Retinal pigment epithelial cell (primary cell): ENCODE measurements around the gene SIRT7.

ENCODE experiments used
- DNase-seq: peaks from one replicate; pipeline ENCODE4 v3.0.0-alpha.2; 2010; ENCODE audit warnings: low read depth
- H3K4me3 ChIP-seq: 2 replicates; pipeline ENCODE4 v1.5.1; 2011; ENCODE audit warnings: mild to moderate bottlenecking, low read length, control low read depth, moderate library complexity
- TF ChIP-seq, protein P1 (sequence below): conservative IDR thresholded peaks from 2 replicates; pipeline ENCODE4 v1.5.1; 2011; ENCODE audit warnings: low read depth, low read length, control low read depth, inconsistent platforms

Gene SIRT7

DNA sequence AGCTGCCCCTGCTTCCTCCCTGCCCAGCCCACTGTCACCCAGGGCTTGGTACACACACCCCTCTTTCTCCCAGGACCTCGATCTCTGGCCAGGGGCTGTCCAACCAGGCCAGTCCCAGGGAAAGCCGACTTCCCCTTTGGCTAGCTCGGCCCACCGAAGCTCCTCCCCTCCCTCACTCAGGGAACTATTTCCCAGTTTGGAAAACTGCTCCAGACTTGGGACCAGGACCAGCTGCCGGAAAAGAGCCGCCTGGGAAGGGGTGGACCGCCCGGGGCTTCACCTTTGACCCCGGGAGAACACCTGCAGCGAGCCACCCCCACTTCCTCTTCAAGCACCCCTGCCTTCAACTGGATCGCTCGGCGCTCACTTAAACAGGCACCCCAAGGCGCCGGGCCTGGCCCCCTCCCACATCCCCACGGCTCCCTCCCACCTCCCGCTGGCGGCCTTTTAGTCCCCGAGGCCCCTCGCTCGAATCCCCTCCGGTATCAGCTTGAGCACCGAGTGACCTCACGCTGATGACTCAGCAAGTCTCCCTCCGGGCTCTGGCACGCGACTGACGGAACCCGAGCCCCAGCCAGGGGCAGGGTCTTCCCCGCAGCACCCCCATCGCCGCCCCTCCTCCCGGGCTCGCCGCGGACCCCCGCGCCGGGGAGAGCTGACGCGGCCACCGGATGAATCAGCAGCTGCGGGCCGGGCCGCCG, 8.6 kb upstream of the SIRT7 start:
- DNase-seq: no peak
- TF ChIP-seq, protein P1, sequence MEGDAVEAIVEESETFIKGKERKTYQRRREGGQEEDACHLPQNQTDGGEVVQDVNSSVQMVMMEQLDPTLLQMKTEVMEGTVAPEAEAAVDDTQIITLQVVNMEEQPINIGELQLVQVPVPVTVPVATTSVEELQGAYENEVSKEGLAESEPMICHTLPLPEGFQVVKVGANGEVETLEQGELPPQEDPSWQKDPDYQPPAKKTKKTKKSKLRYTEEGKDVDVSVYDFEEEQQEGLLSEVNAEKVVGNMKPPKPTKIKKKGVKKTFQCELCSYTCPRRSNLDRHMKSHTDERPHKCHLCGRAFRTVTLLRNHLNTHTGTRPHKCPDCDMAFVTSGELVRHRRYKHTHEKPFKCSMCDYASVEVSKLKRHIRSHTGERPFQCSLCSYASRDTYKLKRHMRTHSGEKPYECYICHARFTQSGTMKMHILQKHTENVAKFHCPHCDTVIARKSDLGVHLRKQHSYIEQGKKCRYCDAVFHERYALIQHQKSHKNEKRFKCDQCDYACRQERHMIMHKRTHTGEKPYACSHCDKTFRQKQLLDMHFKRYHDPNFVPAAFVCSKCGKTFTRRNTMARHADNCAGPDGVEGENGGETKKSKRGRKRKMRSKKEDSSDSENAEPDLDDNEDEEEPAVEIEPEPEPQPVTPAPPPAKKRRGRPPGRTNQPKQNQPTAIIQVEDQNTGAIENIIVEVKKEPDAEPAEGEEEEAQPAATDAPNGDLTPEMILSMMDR: no peak
- peak overlapping the region; percentile 79 for H3K4me3 ChIP-seq

DNA sequence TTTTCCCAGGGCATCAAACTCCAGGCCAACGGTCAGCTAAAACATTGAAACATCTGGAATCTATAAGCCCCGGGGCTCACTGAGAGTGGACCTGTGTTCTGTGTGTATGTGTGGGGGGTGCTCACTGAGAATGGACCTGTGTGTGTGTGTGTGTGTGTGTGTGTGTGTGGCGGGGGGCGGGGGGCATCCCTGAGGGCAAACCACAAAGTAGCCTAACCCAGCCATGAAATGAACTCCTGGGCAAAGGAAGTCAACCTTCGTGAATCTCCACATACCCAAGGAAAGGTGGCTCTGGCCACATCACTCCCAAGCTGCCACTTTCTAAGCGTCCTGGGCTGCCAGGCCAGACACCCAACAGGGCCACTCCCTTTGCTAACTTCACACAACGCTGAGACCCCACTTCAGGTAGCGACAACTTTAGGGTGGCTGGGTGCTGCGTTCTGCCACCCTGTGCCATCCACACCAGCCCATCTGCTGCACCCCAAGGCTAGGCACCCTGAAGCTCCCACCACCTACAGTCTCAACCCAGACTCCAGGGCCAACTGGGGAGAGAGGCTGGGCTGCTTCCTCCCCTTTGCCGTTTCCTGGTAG, 8.0 kb upstream of the SIRT7 start:
- no peak for DNase-seq
- TF ChIP-seq, protein P1: no peak

DNA sequence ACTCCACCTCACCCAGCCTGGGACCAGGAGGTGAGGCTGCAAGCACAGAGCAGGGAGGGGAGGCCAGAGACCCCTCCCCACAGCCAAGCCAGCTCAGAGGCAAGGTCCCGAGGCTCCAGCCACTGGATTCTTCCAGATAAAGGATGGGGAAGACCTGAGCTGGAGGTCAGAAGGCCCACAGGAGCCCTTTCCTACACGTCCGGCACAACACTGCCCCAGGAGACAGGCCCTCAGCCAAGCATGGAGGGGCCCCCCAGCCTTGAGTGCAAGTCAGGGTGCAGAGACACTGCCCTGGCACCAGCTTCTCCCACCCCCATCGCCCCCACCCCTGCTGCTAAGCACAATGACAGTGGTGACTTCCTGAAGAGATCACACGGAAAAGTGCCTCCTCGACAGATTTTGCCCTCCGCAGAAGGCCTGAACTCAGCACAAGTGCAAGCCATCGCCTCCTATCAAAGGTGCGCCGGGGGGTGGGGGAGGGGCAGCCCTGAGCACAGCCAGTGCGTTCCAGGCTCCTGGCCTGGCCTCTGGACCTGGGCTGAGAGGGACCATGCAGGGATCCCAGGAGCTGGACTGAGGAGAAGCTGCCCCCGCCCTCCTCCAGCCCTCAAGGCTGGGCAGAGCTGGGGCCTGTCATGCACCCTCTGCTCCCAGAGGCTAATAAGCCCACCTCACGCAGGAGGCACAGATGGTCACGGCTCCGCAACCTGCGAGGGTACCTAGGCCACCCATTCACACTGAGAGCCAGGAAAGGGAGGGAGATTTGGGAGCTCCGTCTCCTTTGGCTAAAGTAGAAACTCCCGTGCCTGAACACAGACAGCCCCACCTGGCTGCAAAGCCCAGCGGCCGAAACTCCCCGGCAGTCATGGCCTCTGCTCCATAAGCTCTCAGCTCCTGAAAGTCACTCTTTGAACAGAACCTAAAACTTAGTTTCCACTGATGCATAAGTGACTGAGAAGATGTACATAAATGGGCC, 6.9 kb upstream of the SIRT7 start:
- TF ChIP-seq, protein P1: no peak
- no peak overlapping the region for H3K4me3 ChIP-seq
- no peak for DNase-seq

More for the DNA sequence above, 8.0 kb upstream of the SIRT7 start:
- H3K4me3 ChIP-seq: peak overlapping the region; percentile 79

DNA sequence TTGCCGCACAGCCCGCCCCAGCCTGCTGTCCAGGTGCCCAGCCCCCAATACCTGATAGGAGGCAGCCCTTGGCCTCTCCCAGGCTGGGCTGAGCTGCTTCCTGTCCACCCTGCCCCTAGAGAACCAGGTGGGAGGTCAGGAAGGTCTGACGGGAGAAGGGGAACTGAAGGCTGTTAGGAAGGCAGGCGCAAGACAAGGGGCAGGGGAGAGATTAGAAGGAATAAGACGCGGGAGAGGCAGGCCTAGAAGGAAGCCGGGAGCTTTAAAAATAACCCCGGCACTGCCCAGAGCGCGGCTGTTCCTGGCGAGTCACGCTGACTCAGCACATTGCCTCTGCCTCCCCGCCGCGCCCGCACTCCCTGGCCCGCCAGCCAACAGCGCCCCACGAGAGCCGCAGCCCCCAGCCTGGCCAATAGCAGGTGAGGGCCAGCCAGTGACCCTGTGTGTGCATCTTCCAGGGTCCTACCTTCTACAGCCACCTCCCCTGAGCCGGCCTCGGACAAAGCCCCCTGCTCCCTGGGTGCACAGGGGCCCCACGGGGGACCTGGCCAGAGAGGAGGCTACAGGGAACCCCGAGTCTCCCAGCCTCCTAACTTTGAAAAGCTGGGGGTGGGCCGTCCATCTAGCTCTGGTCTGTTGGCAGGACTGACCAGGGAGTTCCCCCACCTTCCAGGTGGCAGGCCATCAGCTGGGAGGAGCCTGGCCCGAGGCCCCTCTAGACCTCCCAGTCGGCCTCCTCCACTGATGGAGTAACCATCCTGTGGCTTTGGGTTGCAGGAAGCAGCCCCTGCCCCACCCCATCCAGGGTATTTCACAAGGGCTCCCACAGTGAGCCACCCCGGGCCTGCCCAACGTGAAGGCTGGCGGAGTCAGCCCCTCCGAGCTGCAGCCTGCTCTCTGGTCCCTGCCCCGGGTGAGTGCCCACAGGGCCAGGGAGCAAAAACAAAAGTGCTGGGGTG, 5.6 kb upstream of the SIRT7 start:
- DNase-seq: peak; percentile 51
- H3K4me3 ChIP-seq: peak overlapping the region; percentile 23

DNA sequence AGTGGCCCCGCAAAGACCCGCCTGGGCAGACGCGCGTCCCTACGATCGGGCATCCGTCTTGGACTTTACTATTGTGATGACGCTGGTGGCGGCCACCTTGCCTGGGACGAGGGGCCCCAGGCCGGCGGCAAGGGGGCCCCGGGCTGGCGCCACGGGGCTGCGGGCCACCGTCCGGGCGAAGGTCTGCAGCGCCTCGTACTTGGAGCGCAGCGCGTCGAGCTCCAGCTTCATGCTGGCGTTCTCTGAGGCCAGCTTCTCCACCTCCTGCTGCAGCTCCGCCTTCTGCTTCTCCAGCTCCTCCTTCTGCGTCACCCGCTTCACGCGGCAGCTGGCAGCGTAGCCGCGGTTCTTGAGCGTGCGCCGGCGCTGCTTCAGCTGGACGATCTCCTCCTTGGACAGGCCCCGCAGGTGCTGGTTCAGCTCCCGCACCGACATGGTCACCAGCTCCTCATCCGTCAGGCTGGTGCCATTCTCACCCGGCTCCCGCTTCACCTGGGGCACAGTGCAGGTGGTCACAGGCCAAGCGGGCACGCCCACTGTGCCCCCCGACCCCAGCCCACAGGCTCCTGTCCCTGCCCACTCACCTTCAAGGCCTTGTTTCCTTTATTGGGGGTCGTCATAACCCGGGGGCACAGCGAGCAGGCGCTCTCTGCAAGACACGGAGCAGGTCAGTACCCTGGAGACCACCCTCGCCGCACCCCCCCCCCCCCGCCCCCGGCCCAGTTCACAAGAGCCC, 4.8 kb upstream of the SIRT7 start:
- TF ChIP-seq, protein P1: no peak
- DNase-seq: no peak
- peak overlapping the region; percentile 23 for H3K4me3 ChIP-seq

More for the DNA sequence above, 5.6 kb upstream of the SIRT7 start:
- TF ChIP-seq, protein P1: no peak
